ENCODE data around the gene CASS4. TPM values are rescaled to one million over a fixed set of nuclear protein-coding genes. Genes with fewer than 3 reads are reported as not detected.

CASS4 gene
- total RNA-seq, 1 donor = under 0.01 TPM

DNA sequence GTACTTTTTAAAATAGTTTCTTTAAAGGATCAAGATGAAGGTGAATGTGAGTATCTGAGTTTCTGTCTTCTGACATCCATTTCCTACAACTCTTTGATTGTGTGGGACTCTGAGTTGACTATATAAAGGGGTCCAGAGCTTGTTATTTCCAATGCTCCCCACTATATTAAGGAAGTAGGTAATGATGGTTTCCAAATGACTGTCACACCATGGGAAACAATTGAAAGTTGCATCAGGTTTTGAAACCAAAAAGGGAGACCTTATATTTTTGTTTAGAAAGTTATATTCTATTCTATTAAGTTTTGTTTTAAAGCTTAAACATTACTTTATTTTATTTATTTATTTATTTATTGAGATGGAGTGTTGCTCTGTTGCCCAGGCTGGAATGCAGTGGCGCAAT is 11.2 kb downstream of the CASS4 start:
- H3K27ac ChIP-seq (ENCODE audit: low read depth, low read length) = peak overlapping the region; percentile 81
- no peaks in the 10 kb centered on the region for H3K9me3 ChIP-seq (ENCODE audit: low read depth, low read length)
- DNase-seq (ENCODE audit: insufficient read length, low spot score, missing footprints) = no peak
- no peaks in the 10 kb centered on the region for H3K79me2 ChIP-seq (ENCODE audit: insufficient read depth, low read length)
- H3K4me3 ChIP-seq (ENCODE audit: insufficient read depth, low read length) = no peak overlapping the region
- peak overlapping the region; percentile 33 for H2AFZ ChIP-seq (ENCODE audit: low read length)
- H3K4me1 ChIP-seq (ENCODE audit: insufficient read depth, low read length) = peaks cover 37% of the 10 kb centered on the region
- TF ChIP-seq, protein P1, sequence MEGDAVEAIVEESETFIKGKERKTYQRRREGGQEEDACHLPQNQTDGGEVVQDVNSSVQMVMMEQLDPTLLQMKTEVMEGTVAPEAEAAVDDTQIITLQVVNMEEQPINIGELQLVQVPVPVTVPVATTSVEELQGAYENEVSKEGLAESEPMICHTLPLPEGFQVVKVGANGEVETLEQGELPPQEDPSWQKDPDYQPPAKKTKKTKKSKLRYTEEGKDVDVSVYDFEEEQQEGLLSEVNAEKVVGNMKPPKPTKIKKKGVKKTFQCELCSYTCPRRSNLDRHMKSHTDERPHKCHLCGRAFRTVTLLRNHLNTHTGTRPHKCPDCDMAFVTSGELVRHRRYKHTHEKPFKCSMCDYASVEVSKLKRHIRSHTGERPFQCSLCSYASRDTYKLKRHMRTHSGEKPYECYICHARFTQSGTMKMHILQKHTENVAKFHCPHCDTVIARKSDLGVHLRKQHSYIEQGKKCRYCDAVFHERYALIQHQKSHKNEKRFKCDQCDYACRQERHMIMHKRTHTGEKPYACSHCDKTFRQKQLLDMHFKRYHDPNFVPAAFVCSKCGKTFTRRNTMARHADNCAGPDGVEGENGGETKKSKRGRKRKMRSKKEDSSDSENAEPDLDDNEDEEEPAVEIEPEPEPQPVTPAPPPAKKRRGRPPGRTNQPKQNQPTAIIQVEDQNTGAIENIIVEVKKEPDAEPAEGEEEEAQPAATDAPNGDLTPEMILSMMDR (IDR thresholded peaks at IDR 0.05; ENCODE audit: extremely low read depth, low read depth, low read length) = no peak
- H3K4me2 ChIP-seq (ENCODE audit: insufficient read depth, low read length) = peak overlapping the region; percentile 60
- no peaks in the 10 kb centered on the region for H3K36me3 ChIP-seq (ENCODE audit: insufficient read depth, low read length)
- H3K27me3 ChIP-seq (ENCODE audit: insufficient read depth, low read length) = no peaks in the 10 kb centered on the region
- no peaks in the 10 kb centered on the region for H4K20me1 ChIP-seq (ENCODE audit: insufficient read depth, low read length)

DNA sequence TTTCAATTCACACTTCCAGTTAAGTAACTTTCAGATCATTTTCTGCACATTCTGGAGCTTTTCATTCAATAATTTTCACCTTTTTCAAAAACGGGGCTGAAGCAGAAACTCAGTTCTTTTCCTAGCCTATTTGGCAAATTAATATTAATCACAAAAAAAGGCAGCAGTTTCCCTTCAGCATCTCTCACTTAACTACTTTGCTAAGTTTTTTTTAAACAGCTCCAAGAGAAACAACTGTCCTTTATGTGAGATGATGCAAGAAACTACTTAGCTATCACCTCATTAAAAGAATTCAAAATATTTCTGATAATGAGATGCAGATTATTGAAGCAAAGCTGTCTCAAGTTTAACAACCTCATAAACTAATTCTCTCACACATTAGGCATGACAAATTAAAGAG is 11.8 kb downstream of the CASS4 start:
- H3K9me3 ChIP-seq (ENCODE audit: low read depth, low read length) = no peaks in the 10 kb centered on the region
- no peaks in the 10 kb centered on the region for H4K20me1 ChIP-seq (ENCODE audit: insufficient read depth, low read length)
- no peak overlapping the region for H2AFZ ChIP-seq (ENCODE audit: low read length)
- no peak overlapping the region for H3K27ac ChIP-seq (ENCODE audit: low read depth, low read length)
- TF ChIP-seq, protein P1 (IDR thresholded peaks at IDR 0.05; ENCODE audit: extremely low read depth, low read depth, low read length) = no peak
- H3K79me2 ChIP-seq (ENCODE audit: insufficient read depth, low read length) = no peaks in the 10 kb centered on the region
- H3K27me3 ChIP-seq (ENCODE audit: insufficient read depth, low read length) = no peaks in the 10 kb centered on the region
- H3K4me1 ChIP-seq (ENCODE audit: insufficient read depth, low read length) = peaks cover 37% of the 10 kb centered on the region
- no peak overlapping the region for H3K4me2 ChIP-seq (ENCODE audit: insufficient read depth, low read length)
- no peak overlapping the region for H3K4me3 ChIP-seq (ENCODE audit: insufficient read depth, low read length)
- no peaks in the 10 kb centered on the region for H3K36me3 ChIP-seq (ENCODE audit: insufficient read depth, low read length)
- no peak for DNase-seq (ENCODE audit: insufficient read length, low spot score, missing footprints)

DNA sequence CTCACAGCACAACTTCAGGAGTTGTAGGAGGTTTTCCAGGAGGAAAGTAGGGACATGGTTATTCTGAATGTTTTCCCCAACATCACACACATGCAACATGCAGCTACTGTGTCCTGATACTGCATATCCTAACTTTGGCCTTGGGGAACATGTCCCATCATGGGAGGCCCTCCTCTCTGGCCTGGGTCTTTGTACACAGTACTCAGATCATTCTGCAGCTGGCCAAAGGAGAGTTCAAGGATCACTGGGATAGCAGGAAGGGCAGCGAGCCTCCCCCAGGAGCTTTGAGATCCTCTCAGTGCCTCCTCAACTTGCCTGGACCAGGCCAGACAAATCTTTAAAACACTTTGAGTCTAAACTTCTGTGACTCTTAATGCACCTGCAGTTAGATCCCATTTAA is 12.9 kb downstream of the CASS4 start:
- no peak for DNase-seq (ENCODE audit: insufficient read length, low spot score, missing footprints)
- Histone ChIP-seq H4K20me1 (ENCODE audit: insufficient read depth, low read length) (no peaks in the 10 kb centered on the region), H3K4me2 (ENCODE audit: insufficient read depth, low read length) (no peak overlapping the region), H3K27ac (ENCODE audit: low read depth, low read length) (no peak overlapping the region), H3K79me2 (ENCODE audit: insufficient read depth, low read length) (no peaks in the 10 kb centered on the region), H3K4me1 (ENCODE audit: insufficient read depth, low read length) (peaks cover 44% of the 10 kb centered on the region), H2AFZ (ENCODE audit: low read length) (no peak overlapping the region), H3K27me3 (ENCODE audit: insufficient read depth, low read length) (no peaks in the 10 kb centered on the region), H3K36me3 (ENCODE audit: insufficient read depth, low read length) (no peaks in the 10 kb centered on the region), H3K9me3 (ENCODE audit: low read depth, low read length) (no peaks in the 10 kb centered on the region), H3K4me3 (ENCODE audit: insufficient read depth, low read length) (no peak overlapping the region)
- TF ChIP-seq, protein P1 (IDR thresholded peaks at IDR 0.05; ENCODE audit: extremely low read depth, low read depth, low read length) = no peak

DNA sequence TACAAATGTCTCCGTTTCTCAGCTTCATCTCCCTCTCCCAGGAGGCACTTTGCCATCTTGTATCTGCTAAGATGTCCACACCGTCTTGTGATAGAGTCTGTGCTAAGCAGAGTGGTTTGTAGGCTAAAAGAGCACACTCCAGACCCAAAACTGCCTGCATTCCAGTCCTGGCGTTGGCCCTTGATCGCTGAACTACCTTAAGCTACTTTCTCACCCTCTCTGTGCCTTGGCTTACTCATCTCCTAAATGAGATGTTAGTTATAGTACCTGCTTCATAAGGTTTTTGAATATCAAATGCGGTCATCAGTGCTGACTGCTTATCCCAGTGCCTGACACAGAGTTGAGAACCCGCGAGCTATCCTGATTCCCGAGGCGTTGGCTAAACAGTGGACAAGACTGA is 14.0 kb downstream of the CASS4 start:
- Histone ChIP-seq H2AFZ (ENCODE audit: low read length) (no peak overlapping the region), H4K20me1 (ENCODE audit: insufficient read depth, low read length) (no peaks in the 10 kb centered on the region), H3K4me1 (ENCODE audit: insufficient read depth, low read length) (peaks cover 40% of the 10 kb centered on the region), H3K79me2 (ENCODE audit: insufficient read depth, low read length) (no peaks in the 10 kb centered on the region), H3K36me3 (ENCODE audit: insufficient read depth, low read length) (no peaks in the 10 kb centered on the region), H3K27me3 (ENCODE audit: insufficient read depth, low read length) (no peaks in the 10 kb centered on the region), H3K27ac (ENCODE audit: low read depth, low read length) (no peak overlapping the region), H3K4me3 (ENCODE audit: insufficient read depth, low read length) (no peak overlapping the region), H3K4me2 (ENCODE audit: insufficient read depth, low read length) (no peak overlapping the region), H3K9me3 (ENCODE audit: low read depth, low read length) (no peaks in the 10 kb centered on the region)
- TF ChIP-seq, protein P1 (IDR thresholded peaks at IDR 0.05; ENCODE audit: extremely low read depth, low read depth, low read length) = no peak
- DNase-seq (ENCODE audit: insufficient read length, low spot score, missing footprints) = no peak
